GM23338 (cell line): ENCODE results near the gene NPR2.
A peak's percentile ranks its signal among the peaks of the same experiment; 100 is the strongest.

Experiments
- CREB1 ChIP-seq: fragments of 250-450 bp; sonication (Bioruptor Pico); IDR thresholded peaks from 2 replicates; pipeline ENCODE4 v1.5.0; 2020; ENCODE audit warnings: low read depth, mild to moderate bottlenecking, moderate library complexity
- CTCF ChIP-seq, 2 experiments: fragments of 200-600 bp in 1 of 2; sonication (generic) in 1 of 2; conservative IDR thresholded peaks; 2 replicates each; pipeline versions ENCODE4 v1.5.1 to v1.6.1; 2016 to 2017; ENCODE audit warnings: antibody characterized with exemption in 2 of 2, low read depth in 2 of 2, mild to moderate bottlenecking in 2 of 2, moderate library complexity in 1 of 2

GRCh38 chr9:35844628-35845270, 53.4 kb downstream of the NPR2 start:
- peak; percentile 65 for TF ChIP-seq CREB1 (CRISPR knock-in tag)
- no peak for TF ChIP-seq CTCF (conservative IDR thresholded peaks at IDR 0.05; ENCODE audit: low read depth in 2 of 2)
